ENCODE measurements around the gene UBE2J2. TPM values are rescaled to one million over a fixed set of nuclear protein-coding genes. Genes with fewer than 3 reads are reported as not detected.

The UBE2J2 gene
- total and polyA plus RNA-seq, 2 of the 13 experiments (the other 11 are each of a cell fraction or from before 2014, with no cell fraction given), result 25.4 to 29.4 TPM

DNA sequence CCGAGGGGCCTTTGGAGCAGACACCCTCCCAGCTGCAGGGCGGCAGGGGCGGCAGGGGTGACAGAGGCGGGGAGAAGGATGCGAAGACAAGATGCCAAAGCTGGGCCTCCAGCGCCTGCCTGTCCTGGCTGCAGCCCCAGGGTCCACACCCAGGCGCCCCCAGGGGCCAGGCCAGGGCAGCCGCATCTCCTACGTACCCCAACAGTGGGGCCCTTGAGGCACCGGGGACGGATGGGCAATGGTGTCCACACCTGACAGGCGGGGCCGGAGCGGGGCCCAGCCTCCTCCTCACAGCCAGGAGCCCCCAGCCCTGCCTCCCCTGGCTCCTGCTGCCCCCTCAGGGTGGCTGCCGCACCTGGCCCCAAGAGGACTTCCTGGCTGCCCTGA, 34.4 kb downstream of the UBE2J2 start:
- H3K4me2 ChIP-seq (ENCODE audit: low read depth, low read length), result peak overlapping the region; percentile 87
- CTCF ChIA-PET (ENCODE audit: low intra/inter-chr PET ratio, low total read pairs), result no interaction called here
- peak overlapping the region; percentile 39 to 80 (median 55); a peak in 5 of 6 replicates for H3K4me3 ChIP-seq (replicated peaks in 1 of 3; ENCODE audit: insufficient read depth in 1 of 3, low read depth in 2 of 3, low read length in 3 of 3)
- TF ChIP-seq RARA (CRISPR knock-in tag; IDR thresholded peaks at IDR 0.05) (no peak), ZNF792 (CRISPR knock-in tag; IDR thresholded peaks at IDR 0.05) (no peak), ZBTB49 (CRISPR knock-in tag; IDR thresholded peaks at IDR 0.05; ENCODE audit: borderline replicate concordance) (no peak), ZNF333 (CRISPR knock-in tag; IDR thresholded peaks at IDR 0.05; ENCODE audit: borderline replicate concordance) (no peak), TEAD3 (CRISPR knock-in tag; optimal IDR thresholded peaks at IDR 0.05; ENCODE audit: borderline replicate concordance) (no peak), ZBTB46 (CRISPR knock-in tag; IDR thresholded peaks at IDR 0.05; ENCODE audit: borderline replicate concordance) (no peak), DDIT3 (CRISPR knock-in tag; IDR thresholded peaks at IDR 0.05) (no peak), EED (CRISPR knock-in tag; IDR thresholded peaks at IDR 0.05) (no peak), ZNF34 (CRISPR knock-in tag; IDR thresholded peaks at IDR 0.05; ENCODE audit: borderline replicate concordance) (no peak), KMT2B (CRISPR knock-in tag; IDR thresholded peaks at IDR 0.05) (no peak), ZKSCAN1 (IDR thresholded peaks at IDR 0.05; ENCODE audit: low read length) (no peak), AGO2 (optimal IDR thresholded peaks at IDR 0.05; ENCODE audit: low read depth, low read length) (peak; percentile 16), ZNF33B (CRISPR knock-in tag; IDR thresholded peaks at IDR 0.05) (0 out of 2 replicates have a peak, but pooled peaks have one; percentile 28), BRD4 (CRISPR knock-in tag; IDR thresholded peaks at IDR 0.05) (no peak), ETV5 (CRISPR knock-in tag; IDR thresholded peaks at IDR 0.05; ENCODE audit: borderline replicate concordance) (no peak), ZNF224 (CRISPR knock-in tag; IDR thresholded peaks at IDR 0.05) (0 out of 2 replicates have a peak, but pooled peaks have one; percentile 5), ZNF101 (CRISPR knock-in tag; IDR thresholded peaks at IDR 0.05; ENCODE audit: borderline replicate concordance, low read depth) (no peak), CTCF (CRISPR knock-in tag; IDR thresholded peaks at IDR 0.05) (peak; percentile 22)
- TF ChIP-seq, protein P1, sequence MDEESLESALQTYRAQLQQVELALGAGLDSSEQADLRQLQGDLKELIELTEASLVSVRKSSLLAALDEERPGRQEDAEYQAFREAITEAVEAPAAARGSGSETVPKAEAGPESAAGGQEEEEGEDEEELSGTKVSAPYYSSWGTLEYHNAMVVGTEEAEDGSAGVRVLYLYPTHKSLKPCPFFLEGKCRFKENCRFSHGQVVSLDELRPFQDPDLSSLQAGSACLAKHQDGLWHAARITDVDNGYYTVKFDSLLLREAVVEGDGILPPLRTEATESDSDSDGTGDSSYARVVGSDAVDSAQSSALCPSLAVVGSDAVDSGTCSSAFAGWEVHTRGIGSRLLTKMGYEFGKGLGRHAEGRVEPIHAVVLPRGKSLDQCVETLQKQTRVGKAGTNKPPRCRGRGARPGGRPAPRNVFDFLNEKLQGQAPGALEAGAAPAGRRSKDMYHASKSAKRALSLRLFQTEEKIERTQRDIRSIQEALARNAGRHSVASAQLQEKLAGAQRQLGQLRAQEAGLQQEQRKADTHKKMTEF (CRISPR knock-in tag; IDR thresholded peaks at IDR 0.05), result no peak

More for the DNA sequence above, 34.4 kb downstream of the UBE2J2 start:
- H4K20me1 ChIP-seq (ENCODE audit: insufficient read depth, low read length), result no peaks in the 10 kb centered on the region
- ATAC-seq (peak; percentile 2), DNase-seq (ENCODE audit: low spot score) (no peak), FAIRE-seq (no peak)
- no peak overlapping the region for H2AFZ ChIP-seq (ENCODE audit: low read length)
- H3K79me2 ChIP-seq (ENCODE audit: insufficient read depth, low read length), result no peaks in the 10 kb centered on the region
- intact Hi-C loops (cut with micrococcal nuclease; ENCODE audit: unreplicated experiment), result loop anchor here (10.0 kb wide), 2 partner anchors 64 to 234 kb away; partner anchors contain the start of genes HES4 and TTLL10
- H3K9ac ChIP-seq (ENCODE audit: insufficient read depth, low read depth, low read length), result peak overlapping the region; percentile 55; the same call in 1 of the 2 replicates
- H3K27me3 ChIP-seq (ENCODE audit: control insufficient read depth in 1 of 2, insufficient read depth in 2 of 2, low read length in 2 of 2), result no peaks in the 10 kb centered on the region; a peak in 1 of 5 replicates
- BruUV-seq (replicated peaks), result no TSS peak
- H3K27ac ChIP-seq (ENCODE audit: extremely low read length, insufficient read depth, low read length), result peak overlapping the region; percentile 53
- H3K9me3 ChIP-seq (ENCODE audit: low read length), result no peaks in the 10 kb centered on the region
- POLR2A ChIA-PET, result interaction anchor here (0.8 to 3.3 kb wide), 9 partner anchors 8 to 220 kb away, joined by 3 to 26 read pairs (median 4); partner anchors contain the start of gene UBE2J2
- H3K36me3 ChIP-seq (replicated peaks in 1 of 2; ENCODE audit: control insufficient read depth in 1 of 2, insufficient read depth in 2 of 2, low read length in 2 of 2), result no peaks in the 10 kb centered on the region
- in situ Hi-C loops (cut with HindIII; ENCODE audit: extremely low pct_ligation_motif_present, low pct_unique_long_range_greater_than_20kb), result no loop called here
- 0% methylated on average over 1 of the region's 15 CpGs for WGBS (ENCODE audit: low lambda C conversion rate)
- H3K4me1 ChIP-seq (ENCODE audit: insufficient read depth, low read length), result peaks cover 73% of the 10 kb centered on the region

Measured in HepG2 (cell line).